ENCODE results near the gene ZRANB2.

Gene ZRANB2

GRCh38 chr1:71068325-71069240, 12.3 kb downstream of the ZRANB2 start:
- DNase-seq = no peak

- DNase-seq = no peak
Measured at GRCh38 chr1:71054791-71055190, 26.0 kb downstream of the ZRANB2 start.

DNA sequence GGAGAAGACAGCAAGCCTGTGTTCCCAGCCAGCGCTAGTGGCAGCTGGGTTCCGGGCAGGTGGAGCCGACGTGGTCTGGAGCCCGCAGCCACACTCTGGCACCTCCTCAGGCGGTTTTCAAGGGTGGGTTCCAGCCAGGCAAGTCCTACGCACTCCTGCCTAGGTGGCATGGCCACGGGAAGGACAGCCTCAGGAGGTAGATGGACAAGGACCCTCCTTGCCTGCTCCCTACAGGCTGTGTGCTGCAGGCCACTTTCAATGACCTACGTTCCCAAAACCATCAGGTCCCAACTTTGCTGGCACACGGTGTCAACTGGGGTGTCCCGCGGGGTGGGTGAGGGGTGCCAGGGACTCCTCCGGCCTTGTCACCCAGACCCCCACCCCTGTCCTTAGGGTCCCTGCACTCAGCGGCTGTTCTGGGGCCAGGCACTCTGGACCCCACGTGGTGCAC, 26.5 kb downstream of the ZRANB2 start:
- DNase-seq = no peak

DNA sequence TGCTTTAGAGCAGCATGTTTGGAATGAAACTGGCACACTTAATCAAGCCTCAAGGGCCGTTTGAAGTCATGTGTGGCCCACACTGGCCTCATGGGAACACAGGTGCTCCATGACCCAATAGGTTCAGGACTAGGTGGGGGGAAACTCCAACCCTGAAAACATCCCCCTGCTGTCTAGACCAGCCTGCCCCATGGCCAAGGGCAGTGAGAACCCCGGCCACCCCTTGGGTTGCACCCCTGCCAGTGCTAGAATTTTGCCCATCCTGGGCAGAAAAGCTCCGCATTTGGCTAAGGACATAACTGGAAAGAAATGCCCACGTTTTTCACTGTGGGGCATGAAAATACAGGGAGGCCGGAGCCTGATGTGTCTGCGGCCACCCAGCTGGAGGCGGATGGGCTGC, 27.1 kb downstream of the ZRANB2 start:
- no peak for DNase-seq

- no peak for DNase-seq
Measured at GRCh38 chr1:71053146-71053545, 27.7 kb downstream of the ZRANB2 start.

DNA sequence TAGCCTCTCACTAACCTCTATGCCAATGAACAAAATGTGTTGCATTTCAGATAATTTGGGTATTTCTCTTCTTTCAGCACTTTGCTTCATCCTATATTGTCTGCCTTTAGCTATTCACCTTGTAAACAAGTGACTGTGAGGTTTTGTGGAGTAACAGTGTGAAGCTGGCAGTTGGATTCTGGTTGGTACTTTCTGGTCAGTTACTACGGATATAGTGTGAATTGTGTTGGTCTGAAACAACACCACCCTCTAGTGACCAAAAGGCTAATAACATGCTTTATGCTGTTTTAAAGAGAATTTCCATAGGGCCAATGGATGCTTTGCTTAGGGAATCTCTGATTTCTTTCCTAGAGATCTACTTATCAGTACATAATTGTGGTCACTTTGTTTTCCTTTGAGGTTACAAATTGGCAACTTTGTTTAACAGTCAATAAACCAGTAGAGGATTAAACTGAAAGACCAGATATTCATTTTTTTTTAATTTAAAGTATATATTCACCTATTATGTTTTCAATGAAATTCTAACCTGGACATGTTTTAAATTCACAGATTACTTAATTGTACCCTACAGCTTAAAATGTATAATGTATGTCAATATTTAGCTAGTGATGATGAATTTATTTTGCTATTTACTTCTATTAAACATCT, 30.8 kb downstream of the ZRANB2 start:
- no peak for DNase-seq

- DNase-seq = peak; percentile 35
Measured at GRCh38 chr1:71047635-71048607, 32.9 kb downstream of the ZRANB2 start, which contains the start of gene PTGER3. Gene PTGER3 (minus strand): TSS chr1:71047816. CDS start chr1:71047577, 239 bp downstream.

DNA sequence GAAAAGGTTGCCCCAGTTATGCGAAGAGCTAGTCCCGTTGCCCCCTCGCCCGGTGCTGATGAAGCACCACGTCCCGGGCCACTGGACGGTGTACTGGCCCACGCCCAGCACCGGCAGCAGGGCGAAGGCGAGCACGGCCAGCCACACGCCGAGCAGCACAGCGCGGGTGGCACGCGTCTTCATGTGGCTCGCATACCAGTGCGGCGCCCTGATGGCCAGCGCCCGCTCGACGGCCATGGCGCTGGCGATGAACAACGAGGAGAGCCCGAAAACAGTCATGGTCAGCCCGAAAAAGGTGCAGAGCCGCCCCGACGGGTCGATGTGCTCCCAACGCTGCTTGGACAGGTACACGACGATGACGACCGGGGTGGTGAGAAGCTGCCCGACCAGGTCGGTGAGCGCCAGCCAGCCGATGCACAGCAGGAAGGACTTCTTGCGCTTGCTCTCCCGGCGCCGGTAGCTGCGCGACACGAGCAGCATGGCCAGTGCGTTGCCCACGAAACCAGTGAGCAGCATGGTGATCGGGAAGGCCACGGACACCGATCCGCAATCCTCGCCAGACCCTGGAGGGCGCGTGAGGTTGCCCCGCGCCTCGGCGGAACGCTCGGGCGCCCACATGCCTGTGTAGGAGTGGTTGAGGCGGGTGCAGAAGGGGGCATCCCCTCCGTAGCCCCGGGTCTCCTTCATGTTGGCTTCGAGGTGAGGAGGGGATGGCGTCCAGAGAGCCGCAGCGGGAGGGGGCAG, 33.8 kb downstream of the ZRANB2 start:
- no peak for DNase-seq

DNA sequence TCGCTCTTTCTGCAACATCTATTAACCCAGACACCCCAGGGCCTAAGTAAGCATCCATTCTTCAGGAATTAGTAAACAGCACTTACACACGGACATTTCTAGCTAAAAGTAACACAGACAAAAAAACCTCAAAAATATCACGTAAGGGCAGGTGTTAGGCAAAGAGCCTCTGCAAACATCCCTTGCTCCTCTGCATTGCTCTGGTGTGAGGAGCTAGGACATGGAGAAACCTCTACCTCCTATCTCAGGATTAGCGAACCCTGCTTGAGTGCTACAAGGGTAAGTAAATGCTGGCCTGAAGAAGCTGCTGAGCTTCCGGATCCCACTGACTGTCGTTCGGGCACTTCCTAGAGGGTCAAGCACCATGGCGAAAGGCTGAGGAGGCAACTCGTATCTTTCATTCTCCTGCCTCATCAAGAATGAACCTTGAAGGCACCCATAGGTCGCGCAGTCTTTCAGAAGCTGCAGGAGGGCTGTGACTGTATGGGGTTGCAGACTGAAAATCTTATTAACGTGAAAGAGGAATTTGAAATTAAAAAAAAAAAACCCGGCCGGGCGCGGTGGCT, 35.3 kb downstream of the ZRANB2 start:
- DNase-seq = no peak

- DNase-seq = no peak
Measured at GRCh38 chr1:71044833-71045232, 36.0 kb downstream of the ZRANB2 start.

GRCh38 chr1:71043065-71043464, 37.8 kb downstream of the ZRANB2 start:
- no peak for DNase-seq

DNA sequence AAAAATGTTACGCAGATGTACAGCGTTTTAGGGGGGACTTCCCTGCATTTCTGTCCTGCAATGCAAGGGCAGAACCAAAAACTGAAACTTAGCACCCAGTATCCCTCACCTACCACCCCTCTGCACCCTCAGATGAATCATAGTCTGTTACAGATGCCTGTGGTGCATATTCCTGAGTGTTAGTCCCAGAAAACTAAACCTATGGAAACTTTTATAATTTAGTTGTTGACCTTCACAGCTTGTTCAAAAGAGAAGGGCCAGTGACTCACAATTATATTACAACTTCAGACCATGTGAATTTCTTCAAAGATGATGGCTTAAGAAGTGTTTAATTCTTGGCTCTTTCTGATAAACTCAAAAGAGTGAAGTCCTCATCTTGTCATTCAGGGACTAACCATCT, 39.0 kb downstream of the ZRANB2 start:
- no peak for DNase-seq

GRCh38 chr1:71039661-71040262, 41.1 kb downstream of the ZRANB2 start:
- no peak for DNase-seq

DNA sequence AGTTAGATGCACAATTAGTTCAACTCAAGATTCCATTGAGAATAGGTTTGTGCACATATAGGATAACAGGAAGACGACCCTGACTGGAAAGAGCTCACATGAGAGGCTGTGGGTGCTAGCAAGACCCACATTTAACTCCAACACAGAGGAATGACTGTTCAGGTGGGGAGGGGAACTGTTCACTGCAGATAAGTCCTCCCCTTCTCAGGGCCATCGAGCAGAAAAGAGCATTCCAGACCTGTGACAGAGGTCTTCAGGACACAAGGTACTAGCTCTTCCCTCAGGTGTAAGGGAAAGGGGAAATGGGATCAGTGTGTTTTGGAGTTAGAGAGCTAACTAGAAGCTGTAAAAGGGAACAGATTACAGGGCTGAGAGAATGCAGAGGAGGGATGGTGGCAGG, 41.9 kb downstream of the ZRANB2 start:
- no peak for DNase-seq

DNA sequence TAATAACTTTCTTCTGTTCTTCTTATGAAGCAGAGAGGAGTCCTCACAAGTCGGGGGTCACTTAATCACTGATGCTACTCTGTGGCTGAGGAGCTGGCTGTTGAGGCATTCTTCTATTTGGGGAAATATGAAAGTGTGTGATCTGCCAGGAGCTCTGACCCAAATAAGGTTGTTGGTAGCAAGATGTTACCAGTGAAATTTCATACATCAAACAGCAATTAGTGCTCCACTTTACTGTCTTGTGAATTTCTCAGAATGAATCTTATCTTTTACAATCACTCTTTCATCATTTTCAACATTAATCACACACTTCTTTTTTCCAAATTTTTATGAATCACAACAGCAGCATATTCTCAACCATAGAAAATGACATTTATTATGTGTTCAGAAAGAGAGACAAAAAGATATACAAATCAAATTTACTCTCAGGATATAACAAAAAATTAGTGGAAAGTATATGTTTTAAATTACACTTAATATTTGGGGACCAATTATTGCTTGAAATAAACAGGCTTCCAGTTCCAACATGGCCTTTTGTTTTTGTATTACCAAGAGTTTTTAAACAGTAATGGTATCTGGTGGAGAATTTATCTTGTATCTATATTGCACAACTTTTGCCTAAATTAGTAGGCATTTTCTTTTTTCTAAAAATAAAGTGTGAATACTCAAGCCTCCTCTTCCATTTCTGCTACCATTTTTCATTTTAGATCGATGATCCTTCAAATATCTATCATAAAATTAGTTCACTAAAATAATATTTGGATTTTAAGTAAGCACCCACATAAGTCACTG, 42.8 kb downstream of the ZRANB2 start:
- no peak for DNase-seq

DNA sequence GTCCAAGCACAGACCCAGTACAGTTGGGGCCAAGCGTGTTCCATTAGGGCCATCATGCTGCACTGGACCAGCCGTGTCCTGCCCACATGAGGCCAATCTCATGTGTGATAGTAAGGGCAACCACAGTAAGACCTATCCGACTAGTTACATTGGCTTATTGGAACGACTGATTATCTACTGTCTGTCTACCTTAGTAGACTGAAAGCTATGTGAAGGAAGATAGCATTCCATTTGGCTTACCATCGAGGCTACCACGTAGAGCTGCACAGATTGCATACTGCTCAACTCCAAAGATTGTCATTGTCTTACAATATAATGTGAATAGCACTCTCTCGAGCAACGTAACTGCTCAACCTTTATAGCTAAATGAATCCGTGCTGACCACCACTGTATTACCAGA, 43.8 kb downstream of the ZRANB2 start:
- no peak for DNase-seq

DNA sequence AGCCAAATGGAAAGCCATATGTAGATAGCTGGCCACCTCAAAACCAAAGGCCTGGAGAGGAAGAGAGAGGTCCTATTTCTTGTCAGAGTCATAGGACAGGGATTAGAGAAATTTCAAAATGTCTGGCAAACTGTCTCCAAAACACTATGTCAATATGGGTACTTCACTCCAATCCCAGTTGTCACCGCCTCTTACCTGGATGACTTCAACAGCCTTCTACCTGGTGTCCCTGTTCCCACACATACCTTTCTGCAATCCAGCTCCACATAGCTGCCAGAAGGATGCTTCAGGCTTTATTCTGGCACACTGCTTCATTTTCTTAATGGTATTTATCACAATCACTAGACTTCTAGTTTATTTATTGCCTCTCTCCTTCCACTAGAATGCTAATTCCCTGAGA, 47.7 kb downstream of the ZRANB2 start:
- no peak for DNase-seq

DNA sequence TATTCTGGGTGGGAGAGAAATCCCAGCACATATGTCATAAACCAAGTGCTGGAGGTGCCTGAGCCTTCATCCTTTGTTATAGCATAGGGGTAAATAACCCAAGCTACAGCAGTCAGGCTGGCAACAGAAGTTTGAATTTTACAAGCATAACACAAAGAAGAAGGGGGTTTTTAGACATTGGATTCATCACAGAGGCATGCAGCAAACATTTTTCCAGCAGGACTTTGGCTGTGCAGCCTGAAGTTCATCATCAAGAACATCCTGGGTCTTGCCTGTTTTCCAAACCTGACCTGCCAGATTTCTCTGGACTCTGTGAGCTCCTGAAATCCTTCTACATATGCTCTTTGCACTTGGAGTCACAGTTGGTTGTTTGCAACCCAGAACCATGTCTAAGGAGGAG, 49.4 kb downstream of the ZRANB2 start:
- DNase-seq = no peak

- DNase-seq = no peak
Measured at GRCh38 chr1:71030026-71030425, 50.8 kb downstream of the ZRANB2 start.

DNA sequence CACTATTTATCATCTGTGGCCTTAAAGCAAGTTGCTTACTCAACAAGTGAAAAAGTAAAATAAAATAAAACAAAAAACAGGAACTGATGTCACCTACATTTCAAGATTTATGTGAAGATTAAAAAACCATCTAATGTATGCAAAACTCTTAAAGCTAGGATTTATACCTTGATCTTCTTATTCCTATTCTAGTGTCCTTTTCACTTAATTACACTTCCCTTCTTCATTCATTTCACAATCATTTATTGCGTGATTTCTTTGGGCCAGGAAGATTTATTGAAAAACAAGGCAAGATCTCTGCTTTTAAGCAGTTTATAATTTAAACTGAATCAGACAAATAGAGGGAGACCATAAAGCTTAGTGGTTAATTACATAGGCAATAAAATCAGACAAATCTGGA, 51.9 kb downstream of the ZRANB2 start:
- no peak for DNase-seq

DNA sequence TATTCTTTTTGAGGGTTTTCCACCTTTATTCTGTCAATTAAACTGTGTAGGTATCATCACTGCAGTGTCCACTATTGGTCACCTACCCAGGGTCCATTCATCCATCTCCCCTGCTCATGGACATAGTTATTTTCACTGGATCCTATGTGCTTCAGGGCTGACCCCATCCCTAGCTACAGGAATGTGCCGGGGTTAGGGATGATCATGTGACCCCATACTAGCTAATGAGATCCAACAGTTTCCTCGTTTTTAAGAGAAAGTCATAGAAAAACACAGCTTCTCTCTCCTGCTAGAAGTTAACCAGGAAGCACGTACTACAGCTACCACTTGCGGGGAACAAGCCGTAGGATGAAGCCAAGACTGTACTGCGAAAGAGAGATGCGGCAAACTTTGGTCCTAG, 52.8 kb downstream of the ZRANB2 start:
- no peak for DNase-seq
